Stimulated activated memory B cell treated with anti-CD40 and anti-IgM and Interleukin-4, amounts not matched to agents 10 μg/mL and 1 μg/mL and 100 μg/mL, for 72 hours (primary cell): ENCODE measurements around the gene TEX2.
"Not testable (repeated sequence)": the region's sequence is repeated elsewhere in the genome, so short reads cannot be mapped to it uniquely, and the experiment has no call there.

Experiments used
- ATAC-seq: fragments of 150-1000 bp; cut with Tn5 transposase; 2 replicates; pipeline ENCODE4 v1.10.0; 2021
- H3K27ac Mint-ChIP-seq: one replicate; pipeline ENCODE4 v1.8.0; 2022; ENCODE audit warnings: mild to moderate bottlenecking, mixed read lengths
- H3K27me3 Mint-ChIP-seq: one replicate; pipeline ENCODE4 v1.8.0; 2022; ENCODE audit warnings: mixed read lengths
- H3K36me3 Mint-ChIP-seq: one replicate; pipeline ENCODE4 v1.8.0; 2022; ENCODE audit warnings: mixed read lengths
- H3K4me1 Mint-ChIP-seq: one replicate; pipeline ENCODE4 v1.8.0; 2022; ENCODE audit warnings: mixed read lengths
- H3K4me3 Mint-ChIP-seq: one replicate; pipeline ENCODE4 v1.8.0; 2022; ENCODE audit warnings: mild to moderate bottlenecking, moderate library complexity, mixed read lengths
- H3K9me3 Mint-ChIP-seq: one replicate; pipeline ENCODE4 v1.8.0; 2022; ENCODE audit warnings: mixed read lengths

Gene TEX2

DNA sequence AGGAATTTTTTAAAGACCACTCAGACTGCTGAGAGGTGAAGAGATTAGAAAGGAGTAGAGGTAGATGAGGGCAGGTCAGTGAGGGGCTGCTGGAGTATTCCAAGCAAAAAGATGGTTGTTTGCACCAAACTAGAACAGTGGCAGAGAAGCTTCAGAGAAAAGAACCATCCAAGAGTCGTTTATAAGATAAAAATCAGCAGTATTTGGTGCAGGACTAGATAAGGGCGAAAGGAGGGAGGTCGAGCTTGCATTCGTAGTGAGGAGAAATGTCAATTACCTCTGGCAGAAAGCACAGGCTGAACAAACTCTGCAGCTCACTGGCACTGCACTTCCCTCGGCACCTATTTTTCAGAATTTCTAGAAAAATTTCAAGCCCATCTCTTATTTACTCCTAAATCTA lies 9.6 kb downstream of the TEX2 start:
- ATAC-seq: no peak
- no peak overlapping the region for H3K4me3 Mint-ChIP-seq
- H3K27me3 Mint-ChIP-seq: no peaks in the 10 kb centered on the region
- H3K4me1 Mint-ChIP-seq: peaks cover 14% of the 10 kb centered on the region
- no peak overlapping the region for H3K27ac Mint-ChIP-seq
- no peaks in the 10 kb centered on the region for H3K9me3 Mint-ChIP-seq
- H3K36me3 Mint-ChIP-seq: no peaks in the 10 kb centered on the region

DNA sequence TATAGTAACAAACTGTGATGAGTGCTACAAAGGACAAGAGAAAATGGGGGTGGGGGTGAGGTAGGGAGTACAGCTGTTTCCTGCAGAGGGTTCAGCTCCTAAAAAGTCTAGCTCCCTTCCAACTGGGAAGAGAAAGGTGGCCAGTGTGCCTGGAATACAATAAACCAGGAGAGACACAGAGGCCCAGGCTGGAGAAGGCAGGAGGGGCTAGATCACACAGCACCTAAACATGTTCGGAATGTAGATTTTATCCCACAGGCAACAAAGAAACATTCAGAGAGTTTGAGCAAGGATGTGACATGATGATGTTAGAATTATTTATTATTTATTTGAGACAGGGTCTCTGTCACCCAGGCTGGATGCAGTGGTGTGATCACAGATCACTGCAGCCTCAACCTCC lies 10.2 kb downstream of the TEX2 start:
- H3K27me3 Mint-ChIP-seq: no peaks in the 10 kb centered on the region
- no peaks in the 10 kb centered on the region for H3K36me3 Mint-ChIP-seq
- H3K4me3 Mint-ChIP-seq: no peak overlapping the region
- H3K9me3 Mint-ChIP-seq: no peaks in the 10 kb centered on the region
- H3K27ac Mint-ChIP-seq: no peak overlapping the region
- no peak for ATAC-seq
- H3K4me1 Mint-ChIP-seq: peaks cover 14% of the 10 kb centered on the region

DNA sequence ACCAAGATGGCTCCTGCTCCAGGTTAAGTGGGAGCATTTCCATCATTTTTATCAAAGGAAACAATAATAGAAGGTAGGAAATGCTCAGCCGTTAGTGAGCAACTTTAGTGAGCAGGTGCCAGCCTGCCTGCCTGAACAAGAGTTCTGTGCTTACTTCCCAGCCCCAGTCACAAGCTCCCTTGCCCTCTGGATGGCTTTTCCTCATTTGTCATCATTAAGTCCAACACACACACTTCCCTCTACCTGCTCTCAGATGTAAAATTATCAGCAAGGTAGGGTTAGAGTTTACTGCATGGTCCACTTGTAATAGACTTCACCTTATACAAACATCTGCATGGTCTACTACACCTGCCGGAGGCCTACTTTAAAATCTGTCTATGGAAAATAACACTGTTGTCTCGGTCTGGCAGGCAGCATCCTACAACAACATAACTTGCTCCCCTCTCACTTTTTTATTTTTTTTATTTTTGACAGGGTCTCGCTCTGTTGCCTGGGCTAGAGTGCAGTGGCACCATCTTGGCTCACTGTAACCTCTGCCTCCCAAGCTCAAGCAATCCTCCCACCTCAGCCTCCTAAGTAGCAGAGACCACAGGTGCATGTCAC lies 12.7 kb downstream of the TEX2 start:
- Mint-ChIP-seq H3K27ac (no peak overlapping the region), H3K36me3 (peaks cover 13% of the 10 kb centered on the region), H3K27me3 (no peaks in the 10 kb centered on the region), H3K4me3 (no peak overlapping the region), H3K4me1 (peaks cover 15% of the 10 kb centered on the region), H3K9me3 (no peaks in the 10 kb centered on the region)
- ATAC-seq: no peak

DNA sequence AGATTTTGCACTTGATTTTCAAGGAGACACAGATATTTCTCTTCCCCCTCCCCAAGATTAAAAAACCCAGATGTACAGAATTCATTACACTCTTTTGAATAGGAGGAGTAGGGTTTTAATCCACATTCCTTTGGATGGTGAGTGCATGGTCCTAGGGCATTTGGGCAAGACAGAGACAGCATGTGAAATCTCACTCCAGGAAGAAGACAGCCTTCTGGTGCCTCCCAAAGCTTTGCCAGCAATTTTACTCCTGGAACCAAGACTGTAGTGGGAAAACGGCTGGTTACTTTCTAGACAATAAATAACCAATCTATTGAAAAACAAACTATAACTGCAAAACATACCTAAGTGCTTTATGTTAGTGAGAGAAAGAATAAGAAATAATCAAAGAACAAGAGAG lies 15.2 kb downstream of the TEX2 start:
- Mint-ChIP-seq H3K36me3 (peaks cover 13% of the 10 kb centered on the region), H3K9me3 (no peaks in the 10 kb centered on the region), H3K4me3 (no peak overlapping the region), H3K4me1 (peaks cover 7% of the 10 kb centered on the region), H3K27ac (no peak overlapping the region), H3K27me3 (no peaks in the 10 kb centered on the region)
- no peak for ATAC-seq

DNA sequence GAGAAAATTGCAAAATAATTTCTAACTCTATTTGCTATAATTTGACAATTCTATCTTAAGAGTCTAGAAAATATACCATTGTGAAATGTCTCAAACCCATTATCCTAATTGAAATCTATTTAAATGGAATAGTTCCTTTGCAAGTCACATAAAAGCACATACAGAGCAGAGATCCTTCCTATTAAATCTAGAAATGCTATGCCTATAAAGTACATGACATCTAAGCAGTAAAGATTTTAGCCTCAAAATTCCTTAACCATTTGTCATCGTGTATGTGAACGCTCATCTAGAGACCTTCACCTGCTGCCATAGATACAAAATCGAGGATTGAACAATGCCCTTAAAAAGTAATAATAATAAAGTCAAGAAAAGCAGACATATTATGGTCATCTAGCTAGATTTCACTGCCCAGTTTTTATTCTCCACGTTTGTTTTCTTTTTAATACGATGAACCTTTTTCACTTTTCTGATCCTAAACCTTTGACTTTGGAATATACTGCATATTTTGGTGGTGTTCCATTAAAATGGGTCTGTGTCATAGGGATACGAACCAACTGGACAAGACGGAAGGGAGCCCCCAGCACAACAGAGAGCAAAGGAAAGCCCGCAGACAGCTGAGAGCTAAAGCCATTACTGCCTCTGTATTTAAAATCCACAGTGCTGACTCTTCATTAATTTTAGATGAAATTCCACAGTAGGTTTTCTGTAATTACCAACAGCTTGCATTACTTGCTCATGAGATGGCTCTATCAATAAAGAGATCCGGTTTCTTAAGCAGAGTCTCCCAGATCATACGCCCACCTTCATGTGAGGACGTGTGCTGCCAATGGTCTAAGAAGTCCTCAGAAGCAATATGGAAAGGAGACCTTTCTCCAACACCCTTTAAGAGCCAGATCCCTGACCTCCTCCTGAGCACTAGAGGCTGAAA lies 17.6 kb downstream of the TEX2 start:
- H3K27ac Mint-ChIP-seq: no peak overlapping the region
- no peak for ATAC-seq

DNA sequence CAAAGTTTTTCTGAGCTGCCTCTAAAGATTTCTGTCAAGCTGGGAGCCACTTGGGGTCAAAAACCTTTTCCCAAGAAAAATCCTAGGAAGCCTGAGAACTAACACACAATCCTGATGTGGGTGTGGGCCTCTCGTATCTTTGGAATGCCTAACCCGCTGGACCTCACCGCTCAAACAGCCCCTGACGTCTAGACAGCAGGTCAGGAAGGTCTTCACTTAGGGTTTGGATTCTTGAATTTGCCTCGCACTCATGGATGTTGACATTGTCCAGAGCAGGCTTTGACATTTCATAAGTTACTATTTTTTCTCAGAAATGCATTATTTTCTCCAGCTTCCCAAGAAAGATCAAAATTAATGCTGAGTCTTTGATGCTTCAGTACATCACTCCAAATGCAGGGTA lies 18.9 kb downstream of the TEX2 start:
- peaks cover 13% of the 10 kb centered on the region for H3K36me3 Mint-ChIP-seq
- ATAC-seq: no peak
- no peak overlapping the region for H3K27ac Mint-ChIP-seq
- no peaks in the 10 kb centered on the region for H3K9me3 Mint-ChIP-seq
- H3K4me1 Mint-ChIP-seq: peaks cover 7% of the 10 kb centered on the region
- no peak overlapping the region for H3K4me3 Mint-ChIP-seq
- H3K27me3 Mint-ChIP-seq: no peaks in the 10 kb centered on the region

More for the DNA sequence above, 17.6 kb downstream of the TEX2 start:
- Mint-ChIP-seq H3K4me1 (peaks cover 7% of the 10 kb centered on the region), H3K36me3 (peaks cover 13% of the 10 kb centered on the region), H3K9me3 (no peaks in the 10 kb centered on the region), H3K4me3 (no peak overlapping the region), H3K27me3 (no peaks in the 10 kb centered on the region)

DNA sequence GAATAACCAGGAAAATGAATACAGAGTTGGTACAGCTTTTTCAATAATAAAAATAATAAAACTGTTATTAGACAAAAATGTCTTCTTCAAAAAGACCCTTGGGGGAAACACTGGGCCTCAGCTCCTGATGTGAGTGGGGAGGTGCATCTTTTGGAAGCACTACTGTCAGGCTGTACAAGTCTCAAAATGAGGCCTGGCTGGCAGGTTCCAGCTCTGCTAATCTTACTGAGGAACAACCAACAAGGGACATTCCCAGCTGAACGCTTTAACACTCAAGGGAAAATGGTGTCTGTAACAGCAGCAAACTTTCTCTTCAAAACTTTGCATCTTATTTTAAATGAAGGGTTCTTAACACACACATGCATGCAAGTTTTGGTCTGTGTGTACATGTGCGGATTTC lies 19.7 kb downstream of the TEX2 start:
- no peak overlapping the region for H3K27ac Mint-ChIP-seq
- peaks cover 7% of the 10 kb centered on the region for H3K4me1 Mint-ChIP-seq
- ATAC-seq: no peak
- H3K36me3 Mint-ChIP-seq: peaks cover 13% of the 10 kb centered on the region
- H3K9me3 Mint-ChIP-seq: no peaks in the 10 kb centered on the region
- no peak overlapping the region for H3K4me3 Mint-ChIP-seq
- H3K27me3 Mint-ChIP-seq: no peaks in the 10 kb centered on the region

DNA sequence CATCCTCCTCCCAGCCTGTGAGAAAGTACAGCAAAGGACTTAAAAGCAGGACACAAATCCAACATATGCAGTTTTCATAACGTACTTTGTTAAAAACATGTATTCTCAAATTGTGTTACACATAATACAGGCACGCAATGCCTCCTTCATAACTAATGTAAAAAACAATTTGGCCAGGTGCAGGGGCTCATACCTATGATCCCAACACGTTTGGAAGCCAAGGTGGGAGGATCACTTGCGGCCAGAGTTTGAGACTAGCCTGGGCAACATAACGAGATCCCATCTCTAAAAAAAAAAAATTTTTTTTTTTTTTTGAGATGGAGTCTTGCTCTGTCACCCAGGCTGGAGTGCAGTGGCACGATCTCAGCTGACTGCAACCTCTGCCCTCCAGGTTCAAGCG lies 20.4 kb downstream of the TEX2 start:
- Mint-ChIP-seq H3K27me3 (no peaks in the 10 kb centered on the region), H3K9me3 (no peaks in the 10 kb centered on the region), H3K36me3 (peaks cover 13% of the 10 kb centered on the region), H3K4me1 (peaks cover 7% of the 10 kb centered on the region), H3K27ac (no peak overlapping the region), H3K4me3 (no peak overlapping the region)
- ATAC-seq: no peak

DNA sequence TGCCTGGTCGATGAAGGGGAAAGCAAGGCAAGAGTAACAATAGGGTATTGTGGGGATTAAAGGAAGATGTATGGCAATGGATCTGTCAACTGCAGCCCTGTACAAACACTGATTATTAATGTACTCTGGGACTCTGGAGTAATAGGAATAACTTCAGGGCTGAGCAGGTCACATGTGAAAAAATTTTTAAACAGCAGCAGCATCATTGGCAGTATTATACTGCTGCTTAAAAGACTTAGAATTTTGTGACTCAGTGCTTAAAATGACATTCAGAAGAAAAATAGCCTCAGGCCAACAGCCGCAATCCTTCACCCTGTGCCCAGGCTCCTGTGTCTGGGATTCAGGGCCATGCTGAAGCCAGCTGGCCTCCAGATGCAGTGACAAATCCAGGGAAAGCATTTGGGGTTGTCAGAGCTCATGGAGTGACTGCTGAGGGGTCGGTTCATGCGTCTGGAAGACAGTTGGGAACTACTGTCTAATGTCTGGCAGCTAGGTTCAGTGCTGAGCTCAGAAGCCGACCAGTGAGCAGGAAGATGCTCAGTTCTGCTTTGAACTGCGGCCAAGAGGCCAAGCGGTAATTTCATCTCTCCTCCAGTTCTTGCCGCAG lies 22.2 kb downstream of the TEX2 start:
- Mint-ChIP-seq H3K4me1 (peaks cover 12% of the 10 kb centered on the region), H3K9me3 (no peaks in the 10 kb centered on the region), H3K27me3 (no peaks in the 10 kb centered on the region), H3K36me3 (peaks cover 10% of the 10 kb centered on the region), H3K27ac (no peak overlapping the region), H3K4me3 (no peak overlapping the region)
- ATAC-seq: no peak

DNA sequence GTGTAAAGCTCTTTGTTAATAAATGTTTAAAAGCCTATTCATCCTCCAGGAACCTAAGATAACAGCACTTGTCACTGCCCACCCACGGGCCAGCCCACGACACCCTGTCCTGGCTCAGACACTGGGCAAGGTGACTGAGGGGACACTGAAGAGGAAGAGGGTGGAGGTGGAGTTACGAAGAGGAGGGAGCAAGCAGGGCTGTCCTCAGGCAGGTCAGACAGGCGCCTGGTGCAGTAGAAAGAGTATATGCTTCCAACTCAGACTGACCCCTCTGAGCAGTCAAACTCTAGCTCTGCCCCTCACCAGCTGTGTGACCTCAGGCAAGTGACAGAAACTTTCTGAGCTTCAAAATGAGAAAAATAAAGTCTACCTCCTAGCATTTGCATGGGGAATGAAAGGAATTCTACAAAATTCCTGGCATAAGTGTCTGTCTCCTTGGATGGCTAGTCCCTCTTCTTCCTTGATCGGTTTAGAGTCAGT lies 22.8 kb downstream of the TEX2 start:
- no peak for ATAC-seq
- Mint-ChIP-seq H3K27me3 (no peaks in the 10 kb centered on the region), H3K4me3 (no peak overlapping the region), H3K36me3 (peaks cover 10% of the 10 kb centered on the region), H3K27ac (no peak overlapping the region), H3K4me1 (peaks cover 12% of the 10 kb centered on the region), H3K9me3 (no peaks in the 10 kb centered on the region)

DNA sequence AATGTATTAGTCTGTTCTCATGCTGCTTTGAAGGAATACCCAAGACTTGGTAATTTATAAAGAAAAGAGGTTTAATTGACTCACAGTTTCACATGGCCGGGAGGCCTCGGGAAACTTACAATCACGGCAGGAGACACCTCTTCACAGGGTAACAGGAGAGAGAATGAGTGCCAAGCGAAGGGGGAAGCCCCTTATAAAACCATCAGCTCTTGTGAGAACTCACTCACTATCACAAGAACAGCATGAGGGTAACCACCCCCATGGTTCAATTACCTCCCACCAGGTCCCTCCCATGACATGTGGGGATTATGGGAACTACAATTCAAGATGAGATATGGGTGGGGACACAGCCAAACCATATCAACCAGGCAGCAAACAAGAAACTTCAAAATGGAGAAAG lies 24.6 kb downstream of the TEX2 start:
- not testable (repeated sequence) for ATAC-seq, H3K9me3 Mint-ChIP-seq, H3K27ac Mint-ChIP-seq, H3K4me3 Mint-ChIP-seq, H3K27me3 Mint-ChIP-seq
- Mint-ChIP-seq H3K36me3 (peaks cover 16% of the 10 kb centered on the region), H3K4me1 (peaks cover 12% of the 10 kb centered on the region)

DNA sequence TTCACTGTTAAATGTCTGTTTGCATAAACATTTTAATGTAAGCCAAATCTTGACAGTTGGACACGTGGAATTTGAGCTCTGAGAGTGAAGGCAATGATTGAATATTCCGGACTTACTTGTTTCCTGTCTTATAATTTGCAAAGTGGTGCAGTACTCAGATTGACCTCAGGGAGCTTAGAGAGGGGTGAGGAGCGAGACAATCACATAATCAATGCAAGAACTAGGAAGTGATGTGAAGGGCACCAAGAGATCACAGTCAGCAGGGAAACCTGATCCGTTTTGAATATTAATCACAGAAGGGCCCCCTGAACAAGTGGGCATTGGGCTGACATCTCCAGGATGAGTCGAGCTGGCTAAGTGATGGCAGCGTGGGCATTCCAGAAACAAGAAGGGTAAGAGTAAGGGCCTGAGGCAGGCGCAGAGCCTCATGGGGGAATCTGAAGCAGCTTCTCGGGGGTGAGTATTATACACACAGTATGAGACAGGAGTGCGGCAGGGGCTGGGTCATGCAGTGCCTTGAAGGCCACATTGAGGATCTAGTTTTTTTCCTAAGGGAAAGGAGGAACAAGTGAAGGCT lies 26.1 kb downstream of the TEX2 start:
- H3K27me3 Mint-ChIP-seq: no peaks in the 10 kb centered on the region
- ATAC-seq: no peak
- peaks cover 25% of the 10 kb centered on the region for H3K36me3 Mint-ChIP-seq
- H3K4me1 Mint-ChIP-seq: peaks cover 22% of the 10 kb centered on the region
- H3K9me3 Mint-ChIP-seq: no peaks in the 10 kb centered on the region
- no peak overlapping the region for H3K4me3 Mint-ChIP-seq
- H3K27ac Mint-ChIP-seq: no peak overlapping the region

DNA sequence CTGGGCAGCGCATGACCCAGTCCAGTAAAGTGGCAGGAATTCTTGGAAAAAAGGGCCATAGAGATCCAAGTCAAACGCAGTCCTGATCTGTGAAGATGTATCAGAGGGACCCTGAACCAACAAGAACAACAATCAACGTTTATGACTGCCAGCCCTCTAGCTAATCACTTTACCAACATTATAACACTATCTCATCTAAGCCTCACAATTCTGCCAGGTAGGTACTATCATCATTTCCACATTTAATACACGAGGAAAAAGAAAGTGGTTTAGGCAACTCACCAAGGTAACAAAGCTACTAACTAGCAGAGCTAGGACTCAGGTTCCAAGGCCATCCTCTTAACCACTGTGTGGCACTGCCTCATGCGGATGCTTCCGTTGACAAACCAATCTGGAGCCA lies 28.1 kb downstream of the TEX2 start:
- Mint-ChIP-seq H3K4me3 (no peak overlapping the region), H3K4me1 (peaks cover 22% of the 10 kb centered on the region), H3K36me3 (peaks cover 25% of the 10 kb centered on the region), H3K9me3 (no peaks in the 10 kb centered on the region), H3K27ac (no peak overlapping the region), H3K27me3 (no peaks in the 10 kb centered on the region)
- no peak for ATAC-seq

DNA sequence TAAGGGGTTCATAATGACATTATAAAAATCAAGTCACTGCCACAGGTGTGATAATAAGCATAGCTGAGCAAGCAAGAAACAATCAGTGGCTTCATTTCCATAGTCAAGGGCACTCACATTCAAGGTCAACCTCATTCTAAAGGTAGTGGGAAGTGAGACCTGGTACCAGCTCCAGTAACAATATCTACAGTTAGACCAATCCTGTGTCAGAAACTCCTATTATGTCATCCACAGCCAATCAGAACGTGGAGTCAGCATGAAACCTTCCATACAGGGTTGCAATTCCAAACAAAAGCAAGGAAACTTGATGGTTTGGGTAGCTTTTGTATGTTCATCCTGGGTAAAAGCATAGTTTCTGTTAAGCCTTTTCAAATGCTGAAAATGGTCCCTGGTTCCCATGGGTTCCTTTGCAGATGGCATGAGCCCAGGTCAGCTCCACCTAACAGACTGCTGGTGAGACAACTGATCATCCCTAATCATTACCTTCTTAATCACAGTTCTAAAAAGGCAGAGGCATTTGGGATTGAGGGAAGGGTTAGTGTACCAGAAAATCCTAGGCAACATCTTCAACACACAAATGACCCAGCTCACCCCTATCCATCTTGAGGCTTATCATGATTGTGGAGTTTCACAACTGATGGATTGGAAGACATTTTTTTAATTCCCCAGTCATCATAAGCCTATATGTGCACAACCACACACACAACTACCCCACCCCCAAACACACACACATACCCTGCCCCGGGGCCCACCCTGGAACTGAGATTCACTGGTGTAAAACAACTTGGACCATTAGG lies 30.4 kb downstream of the TEX2 start:
- H3K27me3 Mint-ChIP-seq: no peaks in the 10 kb centered on the region
- no peak overlapping the region for H3K27ac Mint-ChIP-seq
- ATAC-seq: no peak
- peaks cover 22% of the 10 kb centered on the region for H3K4me1 Mint-ChIP-seq
- H3K9me3 Mint-ChIP-seq: no peaks in the 10 kb centered on the region
- H3K36me3 Mint-ChIP-seq: peaks cover 25% of the 10 kb centered on the region
- H3K4me3 Mint-ChIP-seq: no peak overlapping the region
